Muscle of back (tissue), 13 donors: ENCODE results near the gene JMJD8. TPM values are rescaled to one million over a fixed set of nuclear protein-coding genes. Genes with fewer than 3 reads are reported as not detected.
A peak's percentile ranks its signal among the peaks of the same experiment; 100 is the strongest.

Experiments
- DNase-seq, 3 donors: peaks; one replicate each; pipeline versions ENCODE4 v3.0.0 to v3.0.0-alpha.2; 2013
- long read RNA-seq, 9 donors: transcript quantifications; one replicate each; lab custom pipeline, GENCODE V29; 2026
- polyA plus RNA-seq, 10 donors: library from polyadenylated mRNA; unstranded; fragments of 120-200 nt; gene quantifications; one replicate each; pipeline ENCODE4 v1.2.1, GENCODE V29; 2013; ENCODE audit not compliant: insufficient read length in 10 of 10

The JMJD8 gene, protein sequence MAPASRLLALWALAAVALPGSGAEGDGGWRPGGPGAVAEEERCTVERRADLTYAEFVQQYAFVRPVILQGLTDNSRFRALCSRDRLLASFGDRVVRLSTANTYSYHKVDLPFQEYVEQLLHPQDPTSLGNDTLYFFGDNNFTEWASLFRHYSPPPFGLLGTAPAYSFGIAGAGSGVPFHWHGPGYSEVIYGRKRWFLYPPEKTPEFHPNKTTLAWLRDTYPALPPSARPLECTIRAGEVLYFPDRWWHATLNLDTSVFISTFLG
- polyA plus RNA-seq, result 10 to 100 TPM; 23.1 to 41.3 (median 29.5) TPM
- long read RNA-seq, donor 1, transcript JMJD8-201 (9 exons, 2,038 nt), result major isoform, 8 of 8 reads
- long read RNA-seq, donor 1, partial matches to known transcripts, result 0 of 8 reads
- long read RNA-seq, donor 1, other reads (novel, unspliced or antisense), result 0 of 8 reads
- long read RNA-seq, donor 2, partial matches to known transcripts, result 0 of 3 reads
- long read RNA-seq, donor 2, other reads (novel, unspliced or antisense), result 0 of 3 reads
- long read RNA-seq, donor 3, result 0 reads
- long read RNA-seq, donor 4, partial matches to known transcripts, result 109 of 114 reads
- long read RNA-seq, donor 4, other reads (novel, unspliced or antisense), result 0 of 114 reads
- long read RNA-seq, donor 5, partial matches to known transcripts, result 0 of 2 reads
- long read RNA-seq, donor 5, other reads (novel, unspliced or antisense), result 0 of 2 reads
- long read RNA-seq, donor 6, partial matches to known transcripts, result 0 of 6 reads
- long read RNA-seq, donor 6, other reads (novel, unspliced or antisense), result 0 of 6 reads
- long read RNA-seq, donor 7, partial matches to known transcripts, result 47 of 52 reads
- long read RNA-seq, donor 7, other reads (novel, unspliced or antisense), result 0 of 52 reads
- long read RNA-seq, donor 8, partial matches to known transcripts, result 0 of 2 reads
- long read RNA-seq, donor 8, other reads (novel, unspliced or antisense), result 0 of 2 reads
- long read RNA-seq, donor 9, partial matches to known transcripts, result 0 of 2 reads
- long read RNA-seq, donor 9, other reads (novel, unspliced or antisense), result 0 of 2 reads

- DNase-seq, result peak; percentile 95 to 98 (median 96)
Measured at GRCh38 chr16:684071-684794, at the start of gene JMJD8. TSS of gene JMJD8 (minus strand) at chr16:684334. CDS start at chr16:684319, 15 bp downstream.

- DNase-seq, result no peak
Measured at GRCh38 chr16:733382-734207, 49.5 kb upstream of the JMJD8 start.

DNA sequence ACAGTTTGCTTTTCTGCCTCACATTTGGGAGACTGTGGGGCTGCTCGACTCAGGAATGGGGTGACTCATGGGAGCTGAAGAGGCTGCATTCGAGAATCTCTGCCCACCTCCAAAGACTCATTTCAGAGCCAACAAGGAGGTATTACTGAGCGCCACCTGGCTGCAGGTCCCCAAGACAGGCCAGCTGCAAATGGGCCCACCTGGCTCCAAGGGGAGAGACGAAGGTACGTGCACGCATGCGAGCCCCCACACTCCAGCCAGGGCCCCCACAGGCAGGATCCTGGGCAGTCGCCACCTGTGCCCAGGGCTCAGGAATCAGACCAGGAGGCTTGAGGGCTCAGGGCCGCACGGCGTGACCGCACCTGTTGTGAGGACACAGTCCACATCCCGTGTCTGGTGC is 48.8 kb upstream of the JMJD8 start:
- no peak for DNase-seq

DNA sequence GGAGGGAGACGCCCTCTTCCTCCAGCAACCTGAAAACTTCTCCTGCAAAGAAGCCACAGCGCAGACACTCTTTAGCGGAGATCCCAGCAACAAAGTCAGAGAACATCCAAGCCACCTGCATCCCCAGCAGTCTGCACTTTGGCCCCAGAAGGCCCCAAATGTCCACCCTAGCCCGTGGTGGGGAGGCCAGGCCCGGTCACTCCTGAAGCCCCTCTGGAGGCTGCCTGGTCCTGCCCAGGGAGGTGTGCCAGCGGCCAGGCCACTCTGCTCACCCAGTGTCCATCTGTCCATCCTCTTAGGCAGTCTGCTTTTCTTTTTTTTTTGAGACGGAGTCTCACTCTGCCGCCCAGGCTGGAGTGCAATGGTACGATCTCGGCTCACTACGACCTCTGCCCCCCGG is 48.2 kb upstream of the JMJD8 start:
- no peak for DNase-seq

DNA sequence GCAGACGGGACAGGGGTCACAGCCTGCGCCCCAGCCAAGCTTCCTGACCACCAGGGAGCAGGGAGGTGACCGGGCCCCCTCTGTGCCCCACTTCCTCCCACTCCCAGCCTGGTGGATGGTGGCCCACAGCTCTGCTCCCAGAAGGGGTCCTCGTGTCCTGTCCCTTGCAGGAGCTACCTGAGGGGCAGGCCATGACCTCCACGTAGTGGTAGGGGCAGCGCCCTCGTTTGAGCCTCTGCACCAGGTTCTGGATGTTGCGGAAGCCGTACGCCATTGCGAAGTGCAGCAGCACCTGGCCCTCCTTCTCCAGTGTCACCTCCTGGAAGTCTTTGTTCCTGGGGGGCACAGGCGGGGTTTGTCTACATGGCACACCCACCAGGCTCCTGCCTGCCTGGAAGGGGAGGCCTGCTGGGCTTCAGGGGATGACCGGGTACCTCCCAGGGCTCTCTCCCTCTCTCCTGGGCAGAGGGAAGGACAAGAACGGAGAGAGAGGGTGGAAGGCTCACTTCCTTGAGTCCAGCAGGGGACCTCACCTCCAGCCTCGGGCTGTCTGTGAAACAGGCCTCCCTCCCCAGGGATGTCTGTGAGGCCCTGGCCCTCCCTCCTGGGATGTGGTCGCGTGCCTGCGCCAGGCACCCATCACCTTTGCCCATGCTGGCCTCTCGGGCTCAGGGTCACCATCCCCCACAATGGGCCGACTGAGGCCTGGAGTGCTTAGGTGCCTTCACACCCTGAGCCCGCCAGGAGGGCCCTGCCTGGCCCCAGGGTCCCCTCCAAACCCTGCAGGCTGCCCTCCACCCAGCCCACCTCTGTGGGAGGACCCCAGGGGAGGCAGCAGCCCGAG is 46.8 kb upstream of the JMJD8 start:
- no peak for DNase-seq

DNA sequence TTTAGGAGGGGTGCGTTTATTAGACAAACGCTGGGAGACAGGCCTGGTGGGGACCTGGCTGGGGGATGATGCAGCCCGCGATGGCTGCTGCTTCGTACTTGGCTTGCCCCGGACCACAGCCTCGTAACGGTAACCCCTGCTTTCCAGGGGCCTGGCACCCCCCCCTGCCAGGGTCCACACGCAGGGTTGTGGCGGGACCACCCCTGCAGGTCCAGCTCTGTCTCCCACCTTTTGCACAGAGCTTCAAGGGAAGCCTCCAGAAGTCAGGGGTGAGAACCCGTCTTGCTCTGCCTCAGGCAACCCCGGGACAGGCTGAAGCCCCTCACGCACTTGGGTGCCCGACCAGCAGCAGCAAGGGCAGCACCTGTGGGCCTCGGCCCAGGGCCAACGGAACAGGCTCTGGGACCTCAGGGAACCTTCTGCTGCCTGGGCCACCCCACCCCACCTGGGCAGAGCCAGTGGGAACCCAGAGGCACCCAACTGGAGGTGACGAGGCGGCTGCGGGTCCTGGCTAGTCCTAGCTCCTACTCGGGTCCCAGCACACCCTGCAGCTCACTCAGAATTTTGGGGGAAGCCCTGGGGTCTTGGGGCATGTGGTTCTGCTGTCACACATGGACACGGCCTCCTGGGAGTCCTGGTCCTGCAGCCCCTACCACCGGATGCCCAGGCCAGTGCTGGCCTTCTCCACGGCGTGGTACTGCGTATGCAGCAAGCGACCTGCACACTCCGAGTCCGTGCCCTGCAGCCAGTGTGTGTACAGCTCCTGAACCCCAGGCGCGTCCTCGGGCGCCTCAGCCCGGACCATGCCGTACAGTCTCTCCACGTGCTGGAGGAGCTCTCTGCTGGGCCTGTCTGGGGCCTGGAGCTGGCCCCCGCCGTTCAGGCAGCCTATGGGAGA is 45.9 kb upstream of the JMJD8 start:
- DNase-seq, result no peak

GRCh38 chr16:728890-729744 is 45.0 kb upstream of the JMJD8 start:
- no peak for DNase-seq

DNA sequence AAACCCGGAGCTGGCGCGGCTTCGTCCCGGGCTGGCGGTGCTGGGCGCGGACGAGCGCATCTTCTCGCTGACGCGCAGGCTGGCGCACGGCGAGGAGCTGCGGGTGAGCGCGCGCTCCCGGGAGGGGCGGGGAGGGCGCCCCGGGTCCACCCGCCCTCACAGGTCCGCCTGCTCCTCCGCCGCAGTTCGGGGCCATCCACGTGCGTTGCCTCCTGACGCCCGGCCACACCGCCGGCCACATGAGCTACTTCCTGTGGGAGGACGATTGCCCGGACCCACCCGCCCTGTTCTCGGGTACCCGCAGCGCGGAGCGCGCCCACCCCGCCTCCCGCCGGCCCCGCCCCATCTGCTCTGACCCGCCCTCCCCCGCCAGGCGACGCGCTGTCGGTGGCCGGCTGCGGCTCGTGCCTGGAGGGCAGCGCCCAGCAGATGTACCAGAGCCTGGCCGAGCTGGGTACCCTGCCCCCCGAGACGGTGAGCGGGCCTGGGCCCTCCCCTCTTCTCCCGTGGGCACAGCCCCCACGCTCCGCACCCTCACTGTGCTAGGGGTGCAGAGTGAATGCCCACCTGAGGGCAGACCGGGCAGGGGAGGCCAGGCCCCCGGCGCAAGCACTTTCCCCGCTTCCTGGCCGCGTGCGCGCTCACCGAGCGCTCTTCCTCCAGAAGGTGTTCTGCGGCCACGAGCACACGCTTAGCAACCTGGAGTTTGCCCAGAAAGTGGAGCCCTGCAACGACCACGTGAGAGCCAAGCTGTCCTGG is 44.2 kb upstream of the JMJD8 start:
- DNase-seq, result peak in 1 of 3 donors; percentile 71

GRCh38 chr16:727291-727977 is 43.3 kb upstream of the JMJD8 start:
- peak in 1 of 3 donors; percentile 45 for DNase-seq

DNA sequence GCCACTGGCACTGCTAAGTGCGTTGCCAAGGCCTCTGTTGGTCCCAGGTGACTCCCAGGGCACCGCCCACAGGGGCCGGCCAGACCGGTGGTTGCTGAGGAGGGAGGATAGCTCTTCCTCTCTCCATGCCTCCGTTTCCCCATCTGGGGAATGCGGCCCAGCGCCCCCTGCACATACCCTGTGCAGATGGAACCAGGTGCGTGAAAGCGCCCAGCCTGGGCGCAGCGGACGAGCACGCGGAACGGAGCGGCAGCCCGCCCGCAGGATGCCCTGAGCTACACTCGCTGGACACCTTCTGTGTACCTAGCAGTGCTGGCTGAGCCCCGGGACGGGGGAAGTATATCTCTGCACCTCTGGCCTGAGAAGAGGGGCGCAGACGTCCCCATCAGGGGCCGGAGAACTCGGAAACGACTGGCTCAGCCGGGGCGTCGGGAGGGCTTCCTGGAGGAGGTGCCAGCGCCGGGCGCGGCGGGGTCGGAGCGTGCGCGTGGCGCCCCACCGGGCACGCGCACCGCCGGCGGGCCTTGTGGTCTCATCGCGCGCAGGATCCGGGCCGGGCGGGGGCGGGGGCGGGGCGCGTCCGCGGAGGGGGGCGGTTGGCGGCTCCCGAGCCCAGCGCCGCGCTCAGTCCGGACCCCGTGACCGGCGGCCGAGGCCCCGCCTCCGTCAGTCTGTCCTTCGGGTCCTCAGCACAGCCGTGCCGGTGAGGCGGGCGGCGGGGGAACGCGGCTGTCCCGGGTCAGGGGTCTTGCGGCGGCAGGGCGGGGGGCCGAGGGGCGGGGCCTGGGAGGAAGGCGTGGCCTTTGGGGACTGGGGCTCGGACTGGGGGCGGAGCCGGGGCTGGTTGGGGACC is 42.5 kb upstream of the JMJD8 start, which contains the start of the genes CCDC78 and HAGHL:
CCDC78 (minus strand) TSS at position 6 of the 853 bp plus-strand sequence. CDS start 76 bp downstream, outside the sequence.
HAGHL (plus strand) TSS at position 669 of the 853 bp plus-strand sequence. CDS start 404 bp downstream, outside the sequence.
- DNase-seq, result peak in 1 of 3 donors; percentile 46

DNA sequence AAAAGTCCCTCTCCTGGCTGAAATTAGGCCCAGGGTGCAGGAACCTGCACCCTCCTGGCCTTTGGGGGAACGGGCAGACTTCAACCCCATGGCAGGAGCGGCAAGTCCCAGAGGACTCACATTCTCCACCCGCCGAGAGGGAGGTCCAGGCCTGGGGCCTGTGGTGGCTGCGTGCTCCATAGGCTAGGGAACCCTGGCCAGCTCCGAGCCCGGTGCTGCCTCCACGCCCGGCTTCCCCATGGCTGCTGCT is 42.0 kb upstream of the JMJD8 start:
- no peak for DNase-seq

GRCh38 chr16:725463-726187 is 41.5 kb upstream of the JMJD8 start:
- no peak for DNase-seq

DNA sequence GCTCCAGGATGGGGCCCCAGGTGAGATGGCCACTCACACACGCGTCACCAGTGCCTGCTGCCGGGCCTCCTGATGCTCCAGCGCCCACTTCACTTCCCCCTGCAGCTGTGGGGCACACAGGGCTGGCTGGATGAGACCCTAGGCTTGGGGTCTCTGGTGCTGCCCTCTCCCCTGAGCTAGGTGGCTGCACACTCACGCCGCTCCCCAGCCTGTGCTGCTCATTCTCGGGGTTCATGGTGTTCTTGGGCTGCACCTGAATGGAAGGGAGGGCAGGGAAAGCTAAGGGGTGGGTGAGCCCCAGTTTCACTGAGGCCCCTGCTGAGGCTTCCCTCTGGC is 40.9 kb upstream of the JMJD8 start:
- DNase-seq, result no peak

GRCh38 chr16:724188-725040 is 40.3 kb upstream of the JMJD8 start:
- no peak for DNase-seq
